Activated gamma-delta T cell treated with Interleukin-2 at 50 U/mL for 16 hours (primary cell): ENCODE results near the gene GLTPD2.
A peak's percentile ranks its signal among the peaks of the same experiment; 100 is the strongest.
"Not testable (repeated sequence)": the region's sequence is repeated elsewhere in the genome, so short reads cannot be mapped to it uniquely, and the experiment has no call there.

Experiments
- DNase-seq: peaks from one replicate; pipeline ENCODE4 v3.0.0-alpha.2; 2020

Gene GLTPD2

GRCh38 chr17:4811471-4811870 is 22.7 kb downstream of the GLTPD2 start:
- DNase-seq = no peak

GRCh38 chr17:4812690-4813089 is 23.9 kb downstream of the GLTPD2 start:
- no peak for DNase-seq

DNA sequence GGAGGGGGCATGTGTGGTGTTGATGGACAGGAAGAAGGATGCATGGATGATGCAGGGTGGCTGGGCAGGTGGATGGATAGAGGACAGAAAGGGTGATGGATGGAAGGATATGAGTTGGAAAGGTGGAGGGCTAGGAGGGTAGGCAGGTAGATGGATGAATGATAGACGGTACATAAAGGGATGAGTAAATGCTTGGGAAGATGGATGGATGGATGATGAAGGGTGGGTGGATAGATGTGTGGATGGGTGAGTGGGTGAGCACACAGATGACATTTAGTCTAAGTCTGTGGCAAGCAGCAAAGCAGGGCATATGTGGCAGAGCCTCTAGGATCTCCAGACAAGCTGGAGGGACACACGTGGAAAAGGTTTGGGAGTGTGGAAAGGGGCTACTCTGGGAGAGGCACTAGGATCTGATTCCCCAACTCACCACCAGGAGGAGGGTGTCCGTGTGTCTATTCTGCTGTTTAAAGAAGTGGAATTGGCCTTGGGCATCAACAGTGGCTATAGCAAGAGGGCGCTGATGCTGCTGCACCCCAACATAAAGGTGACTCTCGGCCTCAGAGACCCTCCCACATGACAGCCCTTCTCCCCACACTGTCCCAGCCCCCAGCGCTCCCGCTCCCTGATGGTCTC is 26.4 kb downstream of the GLTPD2 start:
- no peak for DNase-seq

DNA sequence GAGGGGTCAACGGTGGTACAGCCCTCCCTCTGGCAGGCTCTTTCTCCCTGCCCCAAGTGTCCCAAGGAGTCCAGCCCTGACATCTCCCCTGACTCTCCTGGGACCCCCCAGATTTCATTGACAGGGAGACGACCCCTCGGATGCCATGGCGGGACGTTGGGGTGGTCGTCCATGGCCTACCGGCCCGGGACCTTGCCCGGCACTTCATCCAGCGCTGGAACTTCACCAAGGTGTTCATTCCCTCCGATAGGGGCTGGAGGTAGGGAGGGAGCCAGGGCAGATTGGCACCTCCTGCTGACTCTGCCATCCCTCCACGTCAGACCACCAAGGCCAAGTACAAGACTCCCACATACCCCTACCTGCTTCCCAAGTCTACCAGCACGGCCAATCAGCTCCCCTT is 28.1 kb downstream of the GLTPD2 start:
- DNase-seq = no peak

- DNase-seq = no peak
These were observed 29.5 kb downstream of the GLTPD2 start for GRCh38 chr17:4818276-4818675.

GRCh38 chr17:4822835-4823234 is 34.1 kb downstream of the GLTPD2 start:
- no peak for DNase-seq

DNA sequence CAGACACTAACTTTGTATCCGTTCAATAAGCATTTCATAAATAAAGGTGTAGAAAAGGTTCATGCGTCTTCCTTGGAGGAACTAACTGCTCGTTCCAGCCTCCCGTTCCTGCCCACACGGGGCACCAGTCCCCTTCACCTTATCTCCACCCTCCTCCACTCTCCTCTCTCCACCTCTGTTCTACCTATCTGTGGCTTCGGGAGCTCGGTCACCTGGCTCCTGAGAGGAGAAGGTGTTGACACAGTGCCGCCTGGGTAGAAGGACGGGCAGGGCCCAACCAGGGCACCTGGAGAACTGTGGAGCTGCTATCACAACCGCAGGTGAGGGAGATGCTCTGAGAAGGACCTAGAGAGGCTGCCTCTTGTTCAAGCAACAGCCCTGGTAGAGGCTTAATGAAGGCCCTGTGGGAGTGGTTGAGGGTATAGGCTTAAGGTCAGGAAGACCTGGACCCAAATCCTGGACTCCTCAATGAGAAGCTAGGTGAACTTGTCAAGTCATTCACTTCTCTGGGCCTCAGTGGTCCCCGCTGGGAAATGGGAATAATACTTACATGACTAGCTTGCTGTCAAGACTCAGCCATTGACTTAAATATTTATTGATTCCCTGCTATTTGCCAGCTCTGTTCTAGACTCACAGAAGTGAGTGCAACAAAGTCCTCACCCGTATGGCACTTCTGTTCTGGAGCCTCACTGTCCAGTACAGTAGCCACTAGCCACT is 34.8 kb downstream of the GLTPD2 start:
- DNase-seq = no peak

- DNase-seq = no peak
These were observed 38.6 kb downstream of the GLTPD2 start for GRCh38 chr17:4827399-4827798.

GRCh38 chr17:4832829-4833177 is 44.0 kb downstream of the GLTPD2 start:
- not testable (repeated sequence) for DNase-seq

GRCh38 chr17:4833178-4833940 is 44.6 kb downstream of the GLTPD2 start, which contains the start of gene MINK1:
MINK1 (plus strand) TSS chr17:4833340; CDS start chr17:4833584, 244 bp downstream.
- peak; percentile 88 for DNase-seq

DNA sequence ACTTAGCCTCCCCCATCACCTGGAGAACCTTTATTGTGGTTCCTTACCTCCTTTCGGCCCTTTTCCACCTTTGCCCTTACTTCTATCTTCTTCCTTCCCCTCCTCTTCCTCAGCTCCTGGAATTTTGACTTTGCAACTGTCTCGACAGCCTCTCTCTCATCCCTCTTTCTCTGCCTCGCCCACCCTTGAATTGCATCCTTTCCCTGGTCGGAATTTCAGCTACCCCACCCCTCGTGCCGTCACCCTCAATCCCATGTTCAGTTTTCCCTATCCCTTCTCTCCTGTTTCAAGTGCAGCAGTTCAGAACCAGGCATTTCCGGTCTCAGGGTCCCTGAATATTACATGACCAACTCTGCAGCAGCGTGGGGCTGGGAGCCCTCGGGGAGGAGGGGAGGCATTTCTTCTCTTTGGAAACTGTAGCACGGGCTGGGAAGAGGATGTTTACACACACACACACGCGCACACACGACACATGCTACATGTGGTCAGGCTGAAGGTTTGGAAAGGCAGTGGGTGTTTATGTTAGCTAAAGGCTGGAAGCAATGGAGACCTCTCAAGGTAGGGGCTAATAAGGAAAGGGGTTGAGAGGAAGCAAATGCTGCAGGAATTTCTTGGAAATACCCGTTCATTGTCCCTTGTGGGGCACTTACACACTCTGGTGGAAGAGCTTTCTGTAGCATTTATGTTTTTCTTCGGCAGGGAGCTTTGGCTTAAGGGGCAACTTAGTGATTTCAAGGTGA is 45.3 kb downstream of the GLTPD2 start:
- no peak for DNase-seq

- DNase-seq = no peak
These were observed 45.9 kb downstream of the GLTPD2 start for GRCh38 chr17:4834681-4835020.

DNA sequence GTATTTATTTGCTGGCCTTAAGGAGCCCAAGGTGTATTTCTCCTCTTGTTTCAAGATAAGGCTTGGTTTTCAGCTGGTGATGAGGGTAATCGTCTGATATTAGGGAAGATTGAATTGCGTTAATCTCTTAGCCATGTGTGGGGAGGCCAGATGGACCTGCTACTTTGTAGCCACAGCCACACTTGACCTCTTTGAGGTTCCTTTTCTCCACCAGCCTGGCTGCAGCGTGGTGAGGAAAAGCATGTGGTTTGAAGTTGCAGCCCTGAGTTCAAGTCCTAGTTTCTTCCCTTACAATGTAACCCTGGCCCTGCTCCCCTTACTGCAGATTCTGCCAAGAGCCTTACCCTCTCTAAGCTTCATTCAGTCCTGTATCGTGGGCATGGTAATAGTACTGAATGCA is 47.5 kb downstream of the GLTPD2 start:
- DNase-seq = no peak

- DNase-seq = no peak
These were observed 48.9 kb downstream of the GLTPD2 start for GRCh38 chr17:4837471-4838308.

GRCh38 chr17:4838309-4838785 is 49.6 kb downstream of the GLTPD2 start:
- no peak for DNase-seq

- no peak for DNase-seq
These were observed 50.5 kb downstream of the GLTPD2 start for GRCh38 chr17:4839221-4839620.
